HepG2 (cell line): ENCODE measurements around the gene ZNF700. TPM values are rescaled to one million over a fixed set of nuclear protein-coding genes. Genes with fewer than 3 reads are reported as not detected.

Experiments used
- CENPT ChIP-seq: sonication (generic); formaldehyde crosslinking; IDR thresholded peaks from 2 replicates; pipeline ENCODE4 v1.8.0; 2022; ENCODE audit warnings: low read depth, mild to moderate bottlenecking, moderate library complexity, missing genetic modification reagents
- E2F5 ChIP-seq: sonication (generic); formaldehyde crosslinking; conservative IDR thresholded peaks from 2 replicates; pipeline ENCODE4 v1.4.0; 2020; ENCODE audit warnings: missing genetic modification reagents
- EHMT2 ChIP-seq: fragments of 200-600 bp; sonication (generic); IDR thresholded peaks from 2 replicates; pipeline ENCODE4 v1.7.0; 2017; ENCODE audit warnings: antibody characterized with exemption, low read depth, low read length, borderline replicate concordance
- HNRNPUL1 ChIP-seq: fragments of 200-400 bp; formaldehyde crosslinking; IDR thresholded peaks from 2 replicates; pipeline ENCODE4 v1.6.1; 2017; ENCODE audit warnings: low read depth, mild to moderate bottlenecking, low read length, moderate library complexity
- KDM6A ChIP-seq: IDR thresholded peaks from 2 replicates; pipeline ENCODE4 v1.6.1; 2016; ENCODE audit warnings: low read depth
- PITX1 ChIP-seq: sonication (generic); formaldehyde crosslinking; IDR thresholded peaks from 2 replicates; pipeline ENCODE4 v1.5.1; 2020; ENCODE audit warnings: mild to moderate bottlenecking, missing genetic modification reagents
- RFXANK ChIP-seq: IDR thresholded peaks from 2 replicates; pipeline ENCODE4 v1.6.1; 2016
- SRY ChIP-seq: sonication (generic); formaldehyde crosslinking; IDR thresholded peaks from 2 replicates; pipeline ENCODE4 v1.8.0; 2022; ENCODE audit warnings: mild to moderate bottlenecking, missing genetic modification reagents
- TCF7L2 ChIP-seq: IDR thresholded peaks from 2 replicates; pipeline ENCODE4 v1.6.1; 2011; ENCODE audit warnings: mild to moderate bottlenecking, low read depth, low read length, moderate library complexity
- UBTF ChIP-seq: sonication (generic); formaldehyde crosslinking; IDR thresholded peaks from 2 replicates; pipeline ENCODE4 v1.4.0; 2020; ENCODE audit warnings: mild to moderate bottlenecking, missing genetic modification reagents
- ZBTB7A ChIP-seq: sonication (generic); formaldehyde crosslinking; IDR thresholded peaks from 2 replicates; pipeline ENCODE4 v1.8.0; 2022; ENCODE audit warnings: mild to moderate bottlenecking, missing genetic modification reagents
- ZMAT5 ChIP-seq: sonication (generic); formaldehyde crosslinking; IDR thresholded peaks from 2 replicates; pipeline ENCODE4 v1.5.0; 2020; ENCODE audit warnings: mild to moderate bottlenecking, low read depth, missing genetic modification reagents, borderline replicate concordance
- ZNF761 ChIP-seq: sonication (generic); formaldehyde crosslinking; conservative IDR thresholded peaks from 2 replicates; pipeline ENCODE4 v1.4.0; 2020; ENCODE audit warnings: mild to moderate bottlenecking, missing genetic modification reagents
- ZNF780A ChIP-seq: sonication (generic); formaldehyde crosslinking; IDR thresholded peaks from 2 replicates; pipeline ENCODE4 v1.8.0; 2022; ENCODE audit warnings: mild to moderate bottlenecking, missing genetic modification reagents, moderate library complexity
- ZNF879 ChIP-seq: sonication (generic); formaldehyde crosslinking; IDR thresholded peaks from 2 replicates; pipeline ENCODE4 v1.8.1; 2023; ENCODE audit warnings: missing genetic modification reagents
- ZNF891 ChIP-seq: sonication (generic); formaldehyde crosslinking; IDR thresholded peaks from 2 replicates; pipeline ENCODE4 v1.5.0; 2020; ENCODE audit warnings: mild to moderate bottlenecking, missing genetic modification reagents
- ZSCAN25 ChIP-seq: sonication (generic); formaldehyde crosslinking; IDR thresholded peaks from 2 replicates; pipeline ENCODE4 v1.8.0; 2022; ENCODE audit warnings: mild to moderate bottlenecking, missing genetic modification reagents
- polyA plus RNA-seq, 8 experiments: library from polyadenylated mRNA; depleted of rRNA in 3 of 8; stranded (reverse) in 7 of 8; unstranded in 1 of 8; fragments of >200 nt; fragmentation: Illumina TruSeq in 4 of 8; extraction: Trizol in 4 of 8; gene quantifications; 2 replicates each; pipeline versions ENCODE4 v1.2.1 to v1.2.3, GENCODE V29; 2011 to 2016; ENCODE audit warnings: low read depth in 4 of 8, missing spikeins in 1 of 8, mixed read lengths in 1 of 8; ENCODE audit not compliant: insufficient read depth in 1 of 8
- total RNA-seq, 5 experiments: library from RNA; depleted of rRNA; stranded (reverse); fragments of >200 nt; fragmentation: Illumina TruSeq; extraction: Trizol; gene quantifications; 2 replicates each; pipeline ENCODE4 v1.2.3, GENCODE V29; 2016; ENCODE audit warnings: low read depth in 1 of 5
- TF ChIP-seq, protein P1 (sequence below), 2 experiments: sonication (generic) in 1 of 2; formaldehyde crosslinking in 1 of 2; IDR thresholded peaks; 2 replicates each; pipeline versions ENCODE4 v1.6.1 to v1.9.0; 2014 to 2022; ENCODE audit warnings: antibody characterized with exemption in 1 of 2, borderline replicate concordance in 1 of 2, inconsistent platforms in 1 of 2, low read depth in 1 of 2, missing genetic modification reagents in 1 of 2
- TF ChIP-seq, protein P2 (sequence below): sonication (generic); formaldehyde crosslinking; IDR thresholded peaks from 2 replicates; pipeline ENCODE4 v1.5.0; 2020; ENCODE audit warnings: missing genetic modification reagents, mild to moderate bottlenecking, borderline replicate concordance

ZNF700 gene
- total and polyA plus RNA-seq, 2 of the 13 experiments (the other 11 are each of a cell fraction or from before 2014, with no cell fraction given): 6.0 to 12.8 TPM

GRCh38 chr19:11924886-11925650, at the start of gene ZNF700 (continued):
- TF ChIP-seq ZNF780A (CRISPR knock-in tag) (peak; percentile 80; the same call in 1 of the 2 replicates), RFXANK (CRISPR knock-in tag) (0 out of 2 replicates have a peak, but pooled peaks have one; percentile 45), ZNF879 (CRISPR knock-in tag) (0 out of 2 replicates have a peak, but pooled peaks have one; percentile 56), ZSCAN25 (peak; percentile 66; the same call in 1 of the 2 replicates), KDM6A (no peak), TCF7L2 (no peak), CENPT (CRISPR knock-in tag) (no peak), SRY (CRISPR knock-in tag) (peak; percentile 85; the same call in 1 of the 2 replicates), E2F5 (CRISPR knock-in tag) (0 out of 2 replicates have a peak, but pooled peaks have one; percentile 13), ZBTB7A (CRISPR knock-in tag) (0 out of 2 replicates have a peak, but pooled peaks have one; percentile 22), EHMT2 (no peak), ZNF891 (CRISPR knock-in tag) (no peak), HNRNPUL1 (0 out of 2 replicates have a peak, but pooled peaks have one; percentile 33), ZNF761 (CRISPR knock-in tag) (0 out of 2 replicates have a peak, but pooled peaks have one; percentile 24), PITX1 (CRISPR knock-in tag) (peak; percentile 34; the same call in 1 of the 2 replicates), ZMAT5 (CRISPR knock-in tag) (no peak), UBTF (peak; percentile 92)
- TF ChIP-seq, protein P1, sequence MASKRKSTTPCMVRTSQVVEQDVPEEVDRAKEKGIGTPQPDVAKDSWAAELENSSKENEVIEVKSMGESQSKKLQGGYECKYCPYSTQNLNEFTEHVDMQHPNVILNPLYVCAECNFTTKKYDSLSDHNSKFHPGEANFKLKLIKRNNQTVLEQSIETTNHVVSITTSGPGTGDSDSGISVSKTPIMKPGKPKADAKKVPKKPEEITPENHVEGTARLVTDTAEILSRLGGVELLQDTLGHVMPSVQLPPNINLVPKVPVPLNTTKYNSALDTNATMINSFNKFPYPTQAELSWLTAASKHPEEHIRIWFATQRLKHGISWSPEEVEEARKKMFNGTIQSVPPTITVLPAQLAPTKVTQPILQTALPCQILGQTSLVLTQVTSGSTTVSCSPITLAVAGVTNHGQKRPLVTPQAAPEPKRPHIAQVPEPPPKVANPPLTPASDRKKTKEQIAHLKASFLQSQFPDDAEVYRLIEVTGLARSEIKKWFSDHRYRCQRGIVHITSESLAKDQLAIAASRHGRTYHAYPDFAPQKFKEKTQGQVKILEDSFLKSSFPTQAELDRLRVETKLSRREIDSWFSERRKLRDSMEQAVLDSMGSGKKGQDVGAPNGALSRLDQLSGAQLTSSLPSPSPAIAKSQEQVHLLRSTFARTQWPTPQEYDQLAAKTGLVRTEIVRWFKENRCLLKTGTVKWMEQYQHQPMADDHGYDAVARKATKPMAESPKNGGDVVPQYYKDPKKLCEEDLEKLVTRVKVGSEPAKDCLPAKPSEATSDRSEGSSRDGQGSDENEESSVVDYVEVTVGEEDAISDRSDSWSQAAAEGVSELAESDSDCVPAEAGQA (IDR thresholded peaks at IDR 0.05; ENCODE audit: low read depth): no peak
- TF ChIP-seq, protein P1 (CRISPR knock-in tag; IDR thresholded peaks at IDR 0.05; ENCODE audit: borderline replicate concordance): no peak
- TF ChIP-seq, protein P2, sequence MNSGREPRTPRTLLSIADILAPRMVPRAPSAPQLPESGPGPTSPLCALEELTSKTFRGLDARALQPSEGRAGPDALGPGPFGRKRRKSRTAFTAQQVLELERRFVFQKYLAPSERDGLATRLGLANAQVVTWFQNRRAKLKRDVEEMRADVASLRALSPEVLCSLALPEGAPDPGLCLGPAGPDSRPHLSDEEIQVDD (CRISPR knock-in tag): no peak
